H54 (cell line): ENCODE results near the gene KIAA1191.

Experiments
- DNase-seq: peaks from one replicate; pipeline ENCODE4 v3.0.0; 2011; ENCODE audit warnings: low spot score, mixed read lengths; ENCODE audit not compliant: insufficient read length
- FAIRE-seq: peaks from 3 replicates; lab custom pipeline; 2011; peaks lifted over from hg19 to GRCh38; lab: Jason Lieb, UNC
- POLR2A ChIP-seq: IDR thresholded peaks from 2 replicates; pipeline ENCODE4 v1.6.1; 2011; ENCODE audit warnings: low read depth, mild to moderate bottlenecking, low read length

Gene KIAA1191

GRCh38 chr5:176366232-176366894 lies 4.8 kb upstream of the KIAA1191 start:
- DNase-seq (no peak), FAIRE-seq (no peak)
- no peak for TF ChIP-seq POLR2A

DNA sequence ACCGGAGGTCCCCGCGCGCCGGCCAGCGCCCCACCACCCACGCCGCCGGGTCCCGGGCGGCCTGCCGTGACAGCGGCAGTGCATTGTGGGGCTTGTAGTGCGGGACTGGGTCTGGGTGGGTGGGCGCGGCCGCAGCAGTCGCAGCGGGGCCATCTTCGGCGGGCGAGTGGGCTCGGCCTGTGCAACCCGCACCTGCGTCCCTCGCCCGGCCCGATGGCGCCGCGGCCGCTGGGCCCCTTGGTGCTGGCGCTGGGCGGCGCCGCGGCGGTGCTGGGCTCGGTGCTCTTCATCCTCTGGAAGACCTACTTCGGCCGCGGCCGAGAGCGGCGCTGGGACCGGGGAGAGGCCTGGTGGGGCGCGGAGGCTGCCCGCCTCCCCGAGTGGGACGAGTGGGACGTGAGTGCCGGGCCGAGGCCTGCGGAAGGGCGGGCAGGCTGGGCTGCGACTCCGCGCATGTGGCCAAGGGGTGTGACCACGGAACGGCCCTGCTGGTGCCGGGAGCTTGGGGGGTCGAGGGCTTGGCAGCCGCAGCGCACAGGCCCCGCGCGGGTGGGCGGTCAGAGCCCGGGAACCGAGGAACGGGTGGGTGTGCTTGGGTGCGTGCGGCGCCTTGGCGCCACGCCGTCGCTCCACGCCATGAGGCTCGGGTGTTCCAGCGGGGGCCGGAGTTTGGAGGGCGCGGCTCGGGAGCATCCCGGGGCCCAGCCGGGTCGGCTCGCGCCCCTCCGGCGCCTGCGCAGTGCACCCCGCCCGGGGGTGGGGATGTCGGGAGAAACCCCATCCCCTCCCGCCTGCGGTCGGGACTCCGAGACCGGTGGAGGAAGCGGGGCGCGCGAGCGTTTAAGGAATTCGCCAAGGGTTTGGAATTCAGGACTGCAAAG lies 4.0 kb upstream of the KIAA1191 start, which contains the start of gene ARL10:
Gene ARL10, plus strand, starts transcription at position 137 of the 881 bp plus-strand sequence. Its CDS starts 77 bp downstream, at position 214.
- FAIRE-seq (no peak), DNase-seq (no peak)
- TF ChIP-seq POLR2A, result no peak

DNA sequence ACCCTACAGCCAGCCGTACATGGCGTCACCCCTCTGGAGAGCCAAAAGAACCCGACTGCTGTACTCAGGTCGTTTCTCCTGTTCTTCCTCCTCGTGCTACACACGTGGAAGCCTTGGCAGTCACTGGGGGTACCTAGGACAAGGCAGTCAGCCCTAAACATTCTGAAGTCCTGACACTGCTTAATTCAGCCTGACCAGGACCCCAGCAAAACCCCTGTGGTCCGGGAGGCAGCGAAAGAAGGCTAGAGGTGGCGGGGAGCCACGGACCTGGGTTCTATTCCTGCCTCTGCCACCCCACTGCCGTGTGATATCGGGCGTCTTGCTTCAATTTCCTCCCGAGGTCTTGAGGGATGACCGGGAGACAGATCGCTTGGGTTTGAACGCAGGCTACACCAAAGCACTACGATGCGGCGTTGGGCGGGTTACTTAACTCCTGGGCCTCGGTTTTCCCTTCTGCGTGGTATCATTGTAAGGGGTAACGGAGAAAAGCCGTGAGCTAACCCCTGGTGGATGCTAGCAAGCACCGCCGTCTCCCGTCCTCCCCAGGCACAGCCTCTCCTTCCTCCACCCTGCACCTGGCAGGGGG lies 3.3 kb upstream of the KIAA1191 start:
- no peak for DNase-seq
- no peak for TF ChIP-seq POLR2A

GRCh38 chr5:176362233-176362490 lies 598 bp upstream of the KIAA1191 start:
- DNase-seq (no peak), FAIRE-seq (no peak)
- no peak for TF ChIP-seq POLR2A

More for the DNA sequence above, 3.3 kb upstream of the KIAA1191 start:
- no peak for FAIRE-seq

DNA sequence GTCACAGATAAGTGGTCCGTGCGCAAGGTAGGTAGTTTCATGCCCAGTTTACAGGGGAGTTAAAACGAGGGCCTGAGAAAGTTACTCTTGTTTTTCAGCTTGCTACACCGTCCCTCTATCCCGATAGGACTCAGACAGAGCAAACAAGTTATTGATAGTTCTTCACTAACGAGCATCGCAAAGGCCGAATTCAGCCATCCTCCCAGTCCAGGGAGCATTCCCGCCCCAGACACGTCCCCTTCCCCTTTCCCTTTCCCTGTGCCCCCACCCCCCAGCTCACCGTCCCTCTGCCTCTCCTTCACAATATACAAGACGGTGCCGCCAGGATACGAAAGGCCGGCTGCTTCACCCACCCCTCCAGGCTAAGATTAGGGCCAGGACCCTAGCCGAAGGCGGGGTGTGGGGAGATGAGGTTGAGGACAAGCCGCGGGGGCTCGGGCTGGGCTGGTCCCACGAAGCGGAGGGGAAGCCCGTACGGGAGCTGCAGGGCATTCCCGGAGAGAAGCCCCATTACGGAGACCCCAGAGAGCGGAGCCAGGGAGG lies 599 bp downstream of the KIAA1191 start:
- DNase-seq, result no peak
- FAIRE-seq, result no peak
- TF ChIP-seq POLR2A, result no peak

DNA sequence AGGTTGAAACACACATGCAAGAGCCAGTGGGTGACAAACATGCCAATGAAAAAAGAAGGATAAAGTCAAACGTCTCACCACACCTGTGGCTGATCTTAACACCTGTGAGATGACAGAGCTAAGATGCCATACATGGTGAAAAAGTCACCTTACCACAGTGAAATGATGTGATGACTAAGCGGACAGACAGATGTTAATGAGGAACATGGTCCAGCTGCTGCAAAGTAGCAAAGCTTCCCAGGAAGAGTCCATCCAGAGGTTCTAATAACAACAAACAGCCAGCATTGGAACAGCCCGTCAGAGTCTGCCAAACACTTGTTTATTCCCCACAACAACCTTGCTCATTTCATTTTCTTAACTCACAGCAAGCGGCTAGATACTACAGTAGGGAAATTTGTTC lies 1.9 kb downstream of the KIAA1191 start:
- DNase-seq, result no peak
- FAIRE-seq, result no peak
- TF ChIP-seq POLR2A, result no peak

- DNase-seq (no peak), FAIRE-seq (no peak)
- TF ChIP-seq POLR2A, result no peak
Observed at GRCh38 chr5:176356179-176356566, 5.4 kb downstream of the KIAA1191 start.

- DNase-seq, result no peak
- no peak for FAIRE-seq
- no peak for TF ChIP-seq POLR2A
Observed at GRCh38 chr5:176355400-176356178, 6.0 kb downstream of the KIAA1191 start.

- FAIRE-seq (no peak), DNase-seq (no peak)
- no peak for TF ChIP-seq POLR2A
Observed at GRCh38 chr5:176353533-176353932, 8.0 kb downstream of the KIAA1191 start.

- TF ChIP-seq POLR2A, result no peak
- DNase-seq, result no peak
- no peak for FAIRE-seq
Observed at GRCh38 chr5:176352116-176352878, 9.3 kb downstream of the KIAA1191 start.

DNA sequence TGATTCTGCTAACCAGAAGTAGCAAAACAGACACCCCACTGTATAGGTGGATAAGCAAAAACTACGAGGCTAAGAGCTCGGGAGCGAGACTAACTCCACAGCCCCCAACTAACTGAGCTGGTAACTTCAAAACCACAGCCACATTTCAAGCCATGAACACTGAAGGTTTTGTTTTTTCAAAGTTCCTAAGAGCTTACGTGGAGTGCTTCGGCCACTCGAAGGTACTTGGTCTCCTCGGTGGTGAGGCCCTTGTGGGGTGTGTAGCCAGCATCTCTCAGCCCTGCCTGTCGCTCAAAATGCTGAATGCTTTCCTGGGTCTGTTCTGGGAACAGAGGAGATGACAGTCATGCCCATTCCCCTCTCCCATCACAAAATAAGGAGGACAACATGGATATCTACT lies 11.1 kb downstream of the KIAA1191 start:
- FAIRE-seq (no peak), DNase-seq (no peak)
- no peak for TF ChIP-seq POLR2A

DNA sequence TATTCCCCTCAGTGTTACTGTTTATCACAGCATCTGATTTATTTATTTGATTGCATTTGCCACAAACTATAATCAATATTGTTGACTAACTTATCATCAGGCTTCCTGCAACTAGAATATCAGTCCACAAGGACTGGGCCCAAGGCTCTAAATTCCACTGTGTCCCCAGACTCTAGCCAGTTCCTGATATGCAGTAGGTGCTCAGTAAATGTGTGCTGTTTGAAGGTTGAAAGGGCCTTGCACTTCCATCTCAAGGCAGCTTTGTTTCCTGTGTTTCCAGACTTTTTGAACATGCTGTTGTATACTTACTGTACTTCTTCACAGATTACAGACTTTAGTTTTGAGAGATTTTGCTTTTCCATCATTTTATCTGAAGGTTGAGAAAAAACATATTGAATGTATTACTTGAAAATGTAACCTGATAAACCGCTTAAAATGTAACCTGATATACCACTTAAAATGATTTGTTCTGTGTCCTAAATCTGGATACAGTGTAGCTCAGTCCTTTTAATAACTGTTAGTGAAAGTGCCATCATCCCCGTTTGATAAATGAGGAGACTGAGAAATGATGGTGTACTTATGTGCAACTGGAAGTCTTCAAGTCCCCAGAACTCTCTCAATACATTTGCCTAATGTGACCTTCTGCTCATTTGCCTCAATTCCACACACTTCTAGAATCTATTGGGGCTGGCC lies 18.7 kb downstream of the KIAA1191 start:
- FAIRE-seq, result no peak
- DNase-seq, result no peak
- no peak for TF ChIP-seq POLR2A
